A549 (cell line): ENCODE measurements around the gene NCAM2.

Experiments
- CTCF ChIP-seq: fragments of >200 bp; sonication (Bioruptor Twin); formaldehyde crosslinking; IDR thresholded peaks from 3 replicates; pipeline ENCODE4 v1.5.1; 2016
- EHMT2 ChIP-seq: fragments of 200-600 bp; sonication (generic); IDR thresholded peaks from 2 replicates; pipeline ENCODE4 v1.6.1; 2016; ENCODE audit warnings: antibody characterized with exemption, low read depth, mild to moderate bottlenecking, moderate library complexity
- EP300 ChIP-seq, 2 experiments: fragments of >200 bp; sonication (Bioruptor Twin); formaldehyde crosslinking; IDR thresholded peaks; 2 replicates in 1 of 2; 3 replicates in 1 of 2; pipeline ENCODE4 v1.6.1; 2016 to 2017
- HDAC2 ChIP-seq: fragments of 200-600 bp; sonication (generic); IDR thresholded peaks from 2 replicates; pipeline ENCODE4 v1.6.1; 2016
- HES2 ChIP-seq: fragments of >200 bp; sonication (Bioruptor Twin); formaldehyde crosslinking; IDR thresholded peaks from 2 replicates; pipeline ENCODE4 v1.6.1; 2016
- MAFK ChIP-seq: fragments of 450-650 bp; IDR thresholded peaks from 2 replicates; pipeline ENCODE4 v1.6.1; 2014; ENCODE audit not compliant: partially characterized antibody
- MAX ChIP-seq: IDR thresholded peaks from 2 replicates; pipeline ENCODE4 v1.6.1; 2012
- POLR2A ChIP-seq: IDR thresholded peaks from 2 replicates; pipeline ENCODE4 v1.6.1; 2012; ENCODE audit warnings: mild to moderate bottlenecking, low read length
- RARB ChIP-seq: fragments of 250-450 bp; sonication (Bioruptor Pico); IDR thresholded peaks from 2 replicates; pipeline ENCODE4 v1.8.0; 2021; ENCODE audit warnings: mild to moderate bottlenecking, moderate library complexity
- RCOR1 ChIP-seq: fragments of 150-350 bp; IDR thresholded peaks from 2 replicates; pipeline ENCODE4 v1.6.1; 2014; ENCODE audit warnings: antibody characterized with exemption, low read length, low read depth
- REST ChIP-seq: fragments of 200-600 bp; sonication (generic); IDR thresholded peaks from 2 replicates; pipeline ENCODE4 v1.6.1; 2016; ENCODE audit warnings: antibody characterized with exemption, mild to moderate bottlenecking, moderate library complexity
- RFX5 ChIP-seq: fragments of 450-650 bp; IDR thresholded peaks from 2 replicates; pipeline ENCODE4 v1.7.1; 2014; ENCODE audit warnings: antibody characterized with exemption, mild to moderate bottlenecking, moderate library complexity
- RNF2 ChIP-seq: fragments of 200-600 bp; sonication (generic); IDR thresholded peaks from 2 replicates; pipeline ENCODE4 v1.6.1; 2016; ENCODE audit warnings: low read depth, mild to moderate bottlenecking, antibody characterized with exemption, moderate library complexity, borderline replicate concordance
- SREBF2 ChIP-seq: fragments of 450-650 bp; IDR thresholded peaks from 2 replicates; pipeline ENCODE4 v1.6.1; 2014; ENCODE audit warnings: mild to moderate bottlenecking, moderate library complexity

- TF ChIP-seq POLR2A (no peak), REST (no peak), CTCF (no peak), HES2 (no peak), EHMT2 (no peak), RNF2 (no peak), SREBF2 (no peak), MAX (no peak), EP300 (IDR thresholded peaks at IDR 0.05) (no peak), MAFK (peak; percentile 26), RCOR1 (no peak), HDAC2 (no peak), RARB (CRISPR knock-in tag) (no peak), RFX5 (no peak)
Observed at GRCh38 chr21:21076051-21076450, 77.8 kb downstream of the NCAM2 start.
